Measurements from ENCODE around the gene ADAM22. TPM values are rescaled to one million over a fixed set of nuclear protein-coding genes. Genes with fewer than 3 reads are reported as not detected.

ADAM22 gene
- total RNA-seq, 1 experiment from 2014 or later, result 0.29 TPM

DNA sequence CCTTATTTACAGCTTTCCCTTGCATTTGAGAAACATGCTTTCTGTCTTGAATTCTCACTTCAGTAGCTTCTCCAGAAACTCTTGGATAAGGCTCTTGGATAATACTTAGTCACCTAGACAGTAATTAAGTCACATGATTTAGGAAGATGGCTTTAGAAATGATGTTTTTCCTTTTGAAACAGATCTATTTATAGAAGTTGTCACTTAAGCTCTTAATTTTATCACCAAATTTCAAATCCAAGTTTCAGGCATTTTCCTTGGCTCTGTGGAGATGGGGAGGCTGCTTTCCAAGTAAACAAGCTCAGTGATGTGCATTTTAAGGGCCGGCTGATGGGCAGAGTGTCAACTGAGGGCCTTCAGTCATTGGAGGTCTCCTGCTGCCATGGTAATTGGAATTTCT is 155.5 kb downstream of the ADAM22 start:
- no peaks in the 10 kb centered on the region for H3K4me1 ChIP-seq (replicated peaks)
- DNase-seq (ENCODE audit: low read depth in 1 of 2, low spot score in 2 of 2), result no peak
- H3K36me3 ChIP-seq, result no peaks in the 10 kb centered on the region
- no peak overlapping the region for H3K27ac ChIP-seq
- H3K9me3 ChIP-seq (replicated peaks), result no peaks in the 10 kb centered on the region
- H3K27me3 ChIP-seq (replicated peaks), result no peaks in the 10 kb centered on the region
- H3K4me3 ChIP-seq, result no peak overlapping the region

- no peak overlapping the region for H3K27ac ChIP-seq
- DNase-seq (ENCODE audit: low read depth in 1 of 2, low spot score in 2 of 2), result no peak
- no peaks in the 10 kb centered on the region for H3K9me3 ChIP-seq (replicated peaks)
These were observed 156.2 kb downstream of the ADAM22 start for GRCh38 chr7:88090240-88090639.

DNA sequence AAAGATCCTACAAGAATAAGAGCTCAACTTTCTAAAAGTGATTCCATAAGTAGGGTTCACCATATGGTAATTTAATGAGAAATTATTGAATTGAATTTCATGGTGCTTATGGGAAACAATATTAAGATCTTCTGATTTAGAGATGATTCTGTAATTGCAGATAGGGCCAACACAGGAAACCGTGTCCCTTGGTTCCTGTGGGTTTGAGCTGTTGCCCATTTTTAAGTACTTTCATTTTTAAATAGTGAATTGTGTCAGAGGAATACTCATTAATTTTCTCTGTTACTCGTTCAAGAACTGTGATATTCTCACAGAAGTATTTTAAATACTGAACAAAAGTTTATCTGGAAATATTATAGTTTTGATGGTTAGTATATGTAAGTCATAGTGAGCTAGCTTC is 156.6 kb downstream of the ADAM22 start:
- Histone ChIP-seq H3K4me3 (no peak overlapping the region), H3K36me3 (no peaks in the 10 kb centered on the region), H3K9me3 (replicated peaks) (no peaks in the 10 kb centered on the region), H3K27me3 (replicated peaks) (no peaks in the 10 kb centered on the region), H3K27ac (no peak overlapping the region), H3K4me1 (replicated peaks) (no peaks in the 10 kb centered on the region)
- DNase-seq (ENCODE audit: low read depth in 1 of 2, low spot score in 2 of 2), result no peak

More at GRCh38 chr7:88090240-88090639, 156.2 kb downstream of the ADAM22 start:
- no peaks in the 10 kb centered on the region for H3K36me3 ChIP-seq
- H3K27me3 ChIP-seq (replicated peaks), result no peaks in the 10 kb centered on the region
- H3K4me1 ChIP-seq (replicated peaks), result no peaks in the 10 kb centered on the region
- no peak overlapping the region for H3K4me3 ChIP-seq

- no peaks in the 10 kb centered on the region for H3K4me1 ChIP-seq (replicated peaks)
- no peak for DNase-seq (ENCODE audit: low read depth in 1 of 2, low spot score in 2 of 2)
- no peak overlapping the region for H3K27ac ChIP-seq
- no peaks in the 10 kb centered on the region for H3K36me3 ChIP-seq
- H3K27me3 ChIP-seq (replicated peaks), result no peaks in the 10 kb centered on the region
- H3K4me3 ChIP-seq, result no peak overlapping the region
- H3K9me3 ChIP-seq (replicated peaks), result no peaks in the 10 kb centered on the region
These were observed 158.1 kb downstream of the ADAM22 start for GRCh38 chr7:88091988-88092675.

GRCh38 chr7:88092676-88092999 is 158.6 kb downstream of the ADAM22 start:
- no peaks in the 10 kb centered on the region for H3K36me3 ChIP-seq
- no peak overlapping the region for H3K27ac ChIP-seq
- no peaks in the 10 kb centered on the region for H3K27me3 ChIP-seq (replicated peaks)

GRCh38 chr7:88101769-88102168 is 167.7 kb downstream of the ADAM22 start:
- H3K27me3 ChIP-seq (replicated peaks), result no peaks in the 10 kb centered on the region
- no peak for DNase-seq (ENCODE audit: low read depth in 1 of 2, low spot score in 2 of 2)
- H3K9me3 ChIP-seq (replicated peaks), result no peaks in the 10 kb centered on the region
- no peak overlapping the region for H3K27ac ChIP-seq
- H3K4me1 ChIP-seq (replicated peaks), result no peaks in the 10 kb centered on the region
- H3K36me3 ChIP-seq, result no peaks in the 10 kb centered on the region
- H3K4me3 ChIP-seq, result no peak overlapping the region

More at GRCh38 chr7:88092676-88092999, 158.6 kb downstream of the ADAM22 start:
- H3K4me3 ChIP-seq, result no peak overlapping the region
- no peak for DNase-seq (ENCODE audit: low read depth in 1 of 2, low spot score in 2 of 2)
- H3K4me1 ChIP-seq (replicated peaks), result no peaks in the 10 kb centered on the region
- H3K9me3 ChIP-seq (replicated peaks), result no peaks in the 10 kb centered on the region

GRCh38 chr7:88102675-88103074 is 168.6 kb downstream of the ADAM22 start:
- no peaks in the 10 kb centered on the region for H3K36me3 ChIP-seq
- DNase-seq (ENCODE audit: low read depth in 1 of 2, low spot score in 2 of 2), result no peak
- H3K27ac ChIP-seq, result no peak overlapping the region
- H3K4me3 ChIP-seq, result no peak overlapping the region
- no peaks in the 10 kb centered on the region for H3K4me1 ChIP-seq (replicated peaks)
- no peaks in the 10 kb centered on the region for H3K27me3 ChIP-seq (replicated peaks)
- no peaks in the 10 kb centered on the region for H3K9me3 ChIP-seq (replicated peaks)

- Histone ChIP-seq H3K4me1 (replicated peaks) (no peaks in the 10 kb centered on the region), H3K27me3 (replicated peaks) (no peaks in the 10 kb centered on the region), H3K9me3 (replicated peaks) (no peaks in the 10 kb centered on the region), H3K4me3 (no peak overlapping the region), H3K27ac (no peak overlapping the region), H3K36me3 (no peaks in the 10 kb centered on the region)
- no peak for DNase-seq (ENCODE audit: low read depth in 1 of 2, low spot score in 2 of 2)
These were observed 170.7 kb downstream of the ADAM22 start for GRCh38 chr7:88104732-88105131.

- Histone ChIP-seq H3K36me3 (no peaks in the 10 kb centered on the region), H3K4me1 (replicated peaks) (no peaks in the 10 kb centered on the region)
- DNase-seq (ENCODE audit: low read depth in 1 of 2, low spot score in 2 of 2), result no peak
These were observed 171.2 kb downstream of the ADAM22 start for GRCh38 chr7:88105231-88105630.

DNA sequence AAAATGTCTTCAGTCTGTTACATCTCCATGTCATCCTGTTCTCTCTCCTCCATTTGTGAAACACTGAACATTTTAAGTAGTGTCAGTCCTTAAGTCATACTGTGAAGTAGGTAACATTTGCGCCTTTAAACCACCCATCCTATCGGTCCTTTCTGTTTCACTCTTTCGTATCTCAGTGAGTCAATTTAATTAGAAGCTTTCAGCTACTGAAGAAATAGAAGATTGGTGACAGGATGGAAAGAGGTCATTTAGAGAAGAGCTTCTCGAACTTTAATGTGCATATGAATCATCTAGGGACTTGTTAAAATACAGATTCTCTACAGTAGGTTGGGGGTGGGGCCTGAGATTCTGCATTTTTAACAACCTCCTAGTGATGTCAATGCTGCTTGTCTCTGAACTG is 172.4 kb downstream of the ADAM22 start:
- Histone ChIP-seq H3K27ac (no peak overlapping the region), H3K9me3 (replicated peaks) (no peaks in the 10 kb centered on the region), H3K4me1 (replicated peaks) (no peaks in the 10 kb centered on the region), H3K4me3 (no peak overlapping the region), H3K36me3 (no peaks in the 10 kb centered on the region), H3K27me3 (replicated peaks) (no peaks in the 10 kb centered on the region)
- DNase-seq (ENCODE audit: low read depth in 1 of 2, low spot score in 2 of 2), result no peak

More at GRCh38 chr7:88105231-88105630, 171.2 kb downstream of the ADAM22 start:
- Histone ChIP-seq H3K27me3 (replicated peaks) (no peaks in the 10 kb centered on the region), H3K9me3 (replicated peaks) (no peaks in the 10 kb centered on the region), H3K27ac (no peak overlapping the region), H3K4me3 (no peak overlapping the region)

DNA sequence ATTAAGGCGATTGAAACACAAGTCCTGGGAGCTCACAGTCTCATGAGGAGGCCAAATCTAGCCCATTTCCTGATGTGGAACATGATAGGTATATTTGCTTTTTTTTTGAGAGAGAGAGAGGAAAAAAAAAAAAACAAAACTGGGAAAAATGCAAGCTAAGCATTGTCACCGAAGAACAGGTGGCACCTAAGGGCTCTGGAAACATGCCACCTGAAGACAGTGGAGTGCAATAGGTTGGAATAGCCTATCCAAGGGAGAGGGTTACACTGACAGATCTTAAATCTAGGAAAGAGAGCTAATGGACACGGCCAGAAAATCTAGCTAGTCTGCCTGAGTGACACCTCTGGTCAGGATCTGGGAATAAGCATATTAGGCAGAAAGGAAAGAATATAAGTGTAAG is 175.6 kb downstream of the ADAM22 start:
- H3K27me3 ChIP-seq (replicated peaks), result no peaks in the 10 kb centered on the region
- DNase-seq (ENCODE audit: low read depth in 1 of 2, low spot score in 2 of 2), result no peak

DNA sequence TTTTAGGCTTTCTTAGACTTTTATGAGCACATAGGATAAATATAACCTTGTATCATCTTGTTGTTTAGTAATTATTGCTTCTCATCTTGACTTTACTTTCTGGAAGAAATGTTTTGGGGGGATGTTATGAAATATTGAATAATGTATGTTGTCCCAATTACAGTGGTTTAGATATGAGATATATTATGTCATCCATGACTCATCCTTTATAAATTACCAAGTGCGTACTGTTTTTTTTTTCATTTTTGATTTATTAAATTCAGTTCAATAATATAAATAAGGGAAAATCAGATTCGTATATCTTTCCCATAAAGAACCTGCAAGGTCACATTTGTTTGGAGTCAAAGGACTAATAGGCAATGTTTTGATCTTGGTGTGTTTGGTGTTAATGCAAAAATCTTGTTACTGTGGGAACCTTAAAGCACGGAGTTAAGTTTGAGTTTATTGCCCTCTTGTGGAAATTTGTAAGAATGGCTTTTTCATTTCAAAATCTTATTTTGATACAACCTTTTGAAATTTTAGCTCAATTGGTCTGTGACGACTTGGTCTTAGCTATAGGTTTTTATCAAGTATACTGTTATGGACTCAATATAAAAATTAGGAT is 177.2 kb downstream of the ADAM22 start:
- DNase-seq (ENCODE audit: low read depth in 1 of 2, low spot score in 2 of 2), result peak in 1 of 2 experiments; percentile 12

More for the DNA sequence above, 175.6 kb downstream of the ADAM22 start:
- H3K9me3 ChIP-seq (replicated peaks), result no peaks in the 10 kb centered on the region
- H3K36me3 ChIP-seq, result no peaks in the 10 kb centered on the region
- H3K4me3 ChIP-seq, result no peak overlapping the region
- H3K27ac ChIP-seq, result no peak overlapping the region
- H3K4me1 ChIP-seq (replicated peaks), result no peaks in the 10 kb centered on the region

DNA sequence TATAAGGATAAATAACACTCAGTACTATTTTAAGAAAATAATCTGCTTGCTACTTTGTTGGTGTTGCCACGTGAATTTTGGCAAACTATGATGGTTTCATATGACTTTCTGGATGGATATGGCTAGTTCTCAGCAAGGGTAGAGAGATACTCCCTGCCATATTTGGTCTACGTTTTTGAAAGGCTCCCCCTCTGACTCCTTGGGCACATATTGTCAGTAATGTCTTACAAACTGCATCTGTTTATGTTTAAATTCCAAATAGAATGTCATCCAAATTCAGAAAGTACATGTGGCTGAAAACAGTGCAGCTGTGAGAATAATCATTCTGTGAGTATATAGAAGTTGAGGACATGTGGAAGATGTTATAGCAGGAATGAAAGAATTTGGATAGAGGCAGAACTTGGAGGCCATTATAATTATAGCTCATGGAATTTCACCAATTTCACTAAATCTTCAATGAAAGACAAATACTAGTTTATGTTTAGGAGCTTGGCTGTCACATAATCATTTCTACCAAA is 178.0 kb downstream of the ADAM22 start:
- no peak for DNase-seq (ENCODE audit: low read depth in 1 of 2, low spot score in 2 of 2)

More for the DNA sequence above, 177.2 kb downstream of the ADAM22 start:
- no peaks in the 10 kb centered on the region for H3K4me1 ChIP-seq (replicated peaks)
- H3K27me3 ChIP-seq (replicated peaks), result no peaks in the 10 kb centered on the region
- no peak overlapping the region for H3K4me3 ChIP-seq
- H3K27ac ChIP-seq, result no peak overlapping the region
- H3K36me3 ChIP-seq, result no peaks in the 10 kb centered on the region
- H3K9me3 ChIP-seq (replicated peaks), result no peaks in the 10 kb centered on the region

DNA sequence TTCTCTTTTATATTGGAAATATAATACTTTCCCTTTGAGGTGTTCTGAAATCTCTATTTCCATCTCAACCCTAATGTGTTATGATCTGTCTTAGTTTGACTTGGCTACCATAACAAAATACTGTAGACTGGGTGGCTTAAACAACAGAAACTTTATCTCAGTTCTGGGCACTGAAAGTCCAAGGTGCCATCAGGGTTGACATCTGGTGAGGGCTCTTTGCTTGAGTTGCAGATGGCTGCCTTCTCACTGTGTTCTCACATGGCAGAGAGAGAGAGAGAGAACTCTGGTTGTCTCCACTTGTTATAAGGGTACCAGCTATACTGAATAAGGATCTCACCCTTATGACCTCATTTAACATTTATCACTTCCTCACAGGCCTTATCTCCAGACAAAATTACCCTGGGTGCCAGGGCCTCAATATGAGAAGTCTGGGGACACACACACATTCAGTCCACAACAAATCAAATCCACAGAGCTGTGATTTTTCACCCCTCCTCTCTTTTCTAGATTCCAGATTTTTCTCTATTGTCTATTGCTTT is 181.3 kb downstream of the ADAM22 start:
- Histone ChIP-seq H3K27ac (no peak overlapping the region), H3K36me3 (no peaks in the 10 kb centered on the region), H3K4me3 (no peak overlapping the region), H3K4me1 (replicated peaks) (no peaks in the 10 kb centered on the region), H3K9me3 (replicated peaks) (no peaks in the 10 kb centered on the region), H3K27me3 (replicated peaks) (no peaks in the 10 kb centered on the region)
- DNase-seq (ENCODE audit: low read depth in 1 of 2, low spot score in 2 of 2), result no peak

More for the DNA sequence above, 178.0 kb downstream of the ADAM22 start:
- Histone ChIP-seq H3K27me3 (replicated peaks) (no peaks in the 10 kb centered on the region), H3K4me3 (no peak overlapping the region), H3K9me3 (replicated peaks) (no peaks in the 10 kb centered on the region), H3K4me1 (replicated peaks) (no peaks in the 10 kb centered on the region), H3K36me3 (no peaks in the 10 kb centered on the region), H3K27ac (no peak overlapping the region)

Data from SJSA1 (cell line).